GM18526 (cell line): ENCODE measurements around the gene CREB5.

Source experiments
- POLR2A ChIP-seq: IDR thresholded peaks from 3 replicates; pipeline ENCODE4 v1.6.1; 2011; ENCODE audit not compliant: insufficient read length; ENCODE audit errors: extremely low read depth

The CREB5 gene

GRCh38 chr7:28842769-28843295 is 430.5 kb downstream of the CREB5 start:
- TF ChIP-seq POLR2A: no peak

- no peak for TF ChIP-seq POLR2A
Measured at GRCh38 chr7:28845106-28845505, 432.8 kb downstream of the CREB5 start.

DNA sequence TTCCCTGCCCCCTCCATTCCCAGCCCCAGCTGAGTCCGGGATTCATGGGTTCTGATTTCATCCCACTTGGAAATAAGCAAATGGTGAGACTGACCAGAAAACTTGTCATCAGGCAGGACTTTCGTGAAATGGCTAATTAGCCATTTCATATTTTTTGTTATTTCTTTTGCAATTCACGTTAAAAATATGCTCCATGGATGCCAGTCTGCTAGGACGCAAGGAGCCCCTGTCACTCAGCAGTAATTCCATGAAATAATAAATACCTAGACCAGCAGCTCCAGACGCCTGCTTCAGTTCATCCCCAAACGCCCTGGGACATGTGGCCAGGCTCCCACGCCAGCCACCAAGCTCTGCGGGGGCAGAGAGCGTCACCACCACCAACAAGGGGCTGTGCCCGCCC is 434.9 kb downstream of the CREB5 start:
- TF ChIP-seq POLR2A: no peak

- no peak for TF ChIP-seq POLR2A
Measured at GRCh38 chr7:28847681-28848080, 435.4 kb downstream of the CREB5 start.

DNA sequence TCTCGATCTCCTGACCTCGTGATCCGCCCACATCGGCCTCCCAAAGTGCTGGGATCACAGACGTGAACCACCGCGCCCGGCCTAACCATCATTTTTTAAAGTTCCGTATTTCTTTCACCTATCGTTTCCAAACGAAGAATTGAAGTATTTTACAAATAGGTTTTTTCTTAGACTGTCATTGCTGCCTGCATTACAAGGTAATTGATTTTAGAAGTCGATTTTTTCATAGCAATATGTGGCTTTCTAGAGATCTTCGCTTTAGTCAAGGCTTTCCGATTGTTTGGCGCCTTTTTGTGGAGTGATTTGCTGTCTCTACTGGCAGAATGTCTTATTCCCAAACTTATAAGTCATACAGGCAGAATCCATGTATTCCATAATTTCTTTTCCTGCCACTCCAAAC is 436.6 kb downstream of the CREB5 start:
- no peak for TF ChIP-seq POLR2A

GRCh38 chr7:28850699-28851098 is 438.4 kb downstream of the CREB5 start:
- TF ChIP-seq POLR2A: no peak

DNA sequence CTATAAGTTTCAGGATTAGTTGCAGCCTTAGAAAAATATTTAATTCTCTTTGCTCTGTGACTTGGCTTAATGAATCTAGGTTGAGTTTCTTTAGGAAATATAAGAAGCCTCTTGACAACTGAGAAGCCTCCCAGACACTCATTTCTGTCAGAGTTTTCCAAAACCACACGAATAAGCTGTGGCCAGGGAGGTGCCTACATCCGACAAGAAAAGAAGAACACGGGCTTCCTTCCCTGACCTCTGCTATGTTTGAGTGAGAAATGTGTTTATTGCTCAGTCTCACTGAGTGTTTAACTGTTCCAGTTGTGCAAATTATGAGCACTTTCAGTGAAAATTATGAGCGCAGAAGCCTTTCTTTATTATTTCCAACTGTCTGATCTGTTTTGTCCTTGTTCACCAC is 440.8 kb downstream of the CREB5 start:
- TF ChIP-seq POLR2A: no peak

GRCh38 chr7:28853834-28854749 is 441.8 kb downstream of the CREB5 start:
- TF ChIP-seq POLR2A: no peak

DNA sequence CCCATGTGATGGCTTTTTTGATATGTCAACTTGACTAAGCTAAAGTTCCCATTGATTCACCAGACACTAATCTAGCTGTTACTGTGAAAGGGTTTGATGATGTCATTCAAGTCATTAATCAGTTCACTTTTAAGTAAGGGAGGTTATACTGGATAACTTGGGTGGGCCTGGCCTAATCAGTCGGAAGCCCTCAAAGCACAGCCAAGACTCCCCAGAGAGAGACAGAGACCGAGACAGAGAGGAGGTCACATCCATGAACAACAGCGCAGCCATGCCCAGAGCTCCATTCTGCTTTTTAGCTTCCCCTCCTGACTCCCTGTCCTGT is 442.4 kb downstream of the CREB5 start:
- TF ChIP-seq POLR2A: no peak

DNA sequence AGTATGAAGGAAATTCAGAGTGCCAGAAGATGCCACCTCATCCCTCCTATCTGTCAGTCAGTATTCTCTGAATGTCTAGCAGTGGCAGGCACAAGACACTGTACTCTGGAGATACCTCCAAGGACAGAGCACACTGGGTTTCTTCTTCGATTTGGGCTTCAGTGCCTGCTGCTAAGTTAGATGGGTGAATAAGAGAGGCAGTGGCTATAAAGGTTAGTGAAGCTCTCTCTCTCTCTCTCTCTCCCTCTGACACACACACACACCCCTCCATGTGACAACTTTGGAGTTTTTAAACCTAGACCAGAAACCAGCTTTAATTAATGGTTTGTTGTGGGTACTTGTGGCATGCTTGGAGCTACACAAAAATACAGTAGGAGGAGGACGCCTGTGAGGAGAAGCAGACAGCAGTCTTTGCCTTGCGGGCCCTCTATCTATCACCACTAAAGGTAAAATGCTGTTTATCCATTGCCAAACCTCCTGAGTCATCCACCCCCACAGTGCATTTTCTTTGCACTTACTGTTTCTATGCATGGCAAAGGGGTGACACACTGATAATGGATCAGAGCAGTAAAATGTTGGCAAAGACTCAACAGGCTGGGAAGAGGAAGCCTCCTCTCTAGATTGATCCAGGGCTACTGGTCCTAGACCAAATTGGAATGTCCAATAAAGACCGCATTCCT is 443.4 kb downstream of the CREB5 start:
- TF ChIP-seq POLR2A: no peak

GRCh38 chr7:28856656-28857055 is 444.3 kb downstream of the CREB5 start:
- TF ChIP-seq POLR2A: no peak

DNA sequence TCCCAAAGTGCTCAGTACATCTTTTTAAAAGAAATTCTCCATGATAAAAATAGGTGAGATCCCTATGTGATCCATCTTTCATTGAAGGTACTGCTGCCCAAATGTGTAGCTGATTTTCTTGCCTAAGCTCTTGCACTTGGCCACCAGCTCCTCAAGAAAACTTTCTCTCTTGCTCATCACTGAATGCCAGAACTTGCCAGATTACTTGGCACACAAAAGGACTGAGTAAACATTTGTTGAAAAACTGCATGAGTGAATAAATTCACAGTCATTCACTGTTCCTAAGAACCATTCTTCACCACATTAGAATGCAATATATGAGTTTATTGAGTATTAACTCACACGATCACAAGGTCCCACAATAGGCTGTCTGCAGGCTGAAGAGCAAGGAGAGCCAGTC is 445.9 kb downstream of the CREB5 start:
- no peak for TF ChIP-seq POLR2A

DNA sequence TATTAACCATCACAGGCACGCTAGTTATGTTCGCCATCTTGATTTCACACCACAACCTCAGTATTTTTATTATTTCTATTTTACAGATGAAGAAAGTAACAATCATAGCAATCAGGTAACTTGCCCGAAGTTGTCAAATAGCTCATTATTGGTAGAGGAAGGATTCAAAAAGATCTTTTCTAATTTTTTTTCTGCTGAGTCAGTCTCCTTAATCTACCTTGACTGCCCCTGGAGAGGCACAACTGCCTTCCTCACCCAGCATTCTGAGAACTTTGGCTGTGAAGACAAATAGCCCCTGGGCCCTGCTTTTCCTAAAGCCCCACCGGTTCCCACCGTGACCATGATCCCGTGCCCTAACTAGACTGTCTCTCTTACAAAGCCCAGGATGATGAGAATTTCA is 446.6 kb downstream of the CREB5 start:
- TF ChIP-seq POLR2A: no peak

DNA sequence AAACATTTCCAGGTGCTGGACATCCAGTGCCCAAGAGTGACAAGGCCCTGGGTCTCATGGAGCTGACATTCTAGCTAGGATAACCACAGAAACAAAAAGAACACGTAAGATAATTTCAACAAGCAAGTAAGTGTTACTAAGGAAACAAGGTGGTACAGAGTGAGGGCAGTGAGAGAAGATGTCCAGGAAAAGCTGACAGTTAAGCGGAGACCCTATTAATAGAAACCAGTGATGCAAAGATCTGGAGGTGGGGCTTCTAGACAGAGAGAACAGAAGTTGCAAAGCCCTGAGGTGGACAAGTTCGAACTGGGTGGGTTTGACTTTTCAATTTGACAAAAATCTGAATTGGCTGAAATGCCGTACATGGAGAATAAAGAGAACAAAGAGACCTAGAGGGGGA is 449.5 kb downstream of the CREB5 start:
- TF ChIP-seq POLR2A: no peak

DNA sequence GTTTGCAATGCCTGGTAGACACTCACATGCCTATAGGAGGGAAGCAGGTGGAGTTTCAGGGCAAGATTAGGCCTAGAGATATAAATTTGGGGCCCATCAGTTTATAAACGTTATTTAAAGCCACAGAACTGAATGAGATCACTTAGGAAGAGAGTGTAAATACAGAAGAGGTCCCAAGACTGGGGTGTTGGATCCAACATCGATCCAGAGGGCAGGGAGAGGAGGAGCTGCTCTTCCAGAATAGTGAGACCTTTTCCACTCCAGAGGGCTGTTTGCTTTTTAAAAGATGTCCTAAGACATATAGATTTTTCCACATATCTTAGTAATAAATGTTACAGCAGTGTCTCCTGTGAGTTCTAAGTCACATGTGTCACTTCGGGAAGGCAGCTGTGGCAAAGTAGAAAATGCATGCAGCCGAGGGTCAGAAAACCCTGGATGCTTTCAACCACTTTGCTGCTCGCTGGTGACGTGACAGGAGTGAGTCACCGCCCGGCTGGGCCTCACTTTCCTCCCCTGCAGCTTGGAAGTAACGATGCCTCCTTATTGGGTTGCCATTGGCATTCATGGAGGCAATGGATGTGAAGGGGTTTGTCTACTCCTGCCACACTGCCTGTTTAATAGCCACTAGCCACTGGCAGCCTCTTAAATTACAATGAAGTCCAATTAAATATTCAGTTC is 450.4 kb downstream of the CREB5 start:
- TF ChIP-seq POLR2A: no peak

- no peak for TF ChIP-seq POLR2A
Measured at GRCh38 chr7:28865601-28866144, 453.4 kb downstream of the CREB5 start.

GRCh38 chr7:28868712-28869111 is 456.4 kb downstream of the CREB5 start:
- TF ChIP-seq POLR2A: no peak
